Umbilical cord (tissue), 2 donors: ENCODE measurements around the gene SLC3A2. TPM values are rescaled to one million over a fixed set of nuclear protein-coding genes. Genes with fewer than 3 reads are reported as not detected.

Experiments
- DNase-seq: peaks from one replicate; pipeline ENCODE4 v3.0.0-alpha.2; 2015; ENCODE audit warnings: low spot score
- total RNA-seq: library from RNA; depleted of rRNA; stranded (reverse); fragments of >200 nt; gene quantifications from one replicate; pipeline ENCODE4 v1.2.3, GENCODE V29; 2014; ENCODE audit warnings: low replicate concordance; ENCODE audit not compliant: insufficient read depth

SLC3A2 gene
- total RNA-seq, 1 donor from 2014 or later = 77.0 TPM

- DNase-seq = peak; percentile 75
Measured at GRCh38 chr11:62880231-62880802, 379 bp upstream of the SLC3A2 start.

GRCh38 chr11:62881579-62882430 lies 1.1 kb downstream of the SLC3A2 start:
- peak; percentile 99 for DNase-seq

- peak; percentile 16 for DNase-seq
Measured at GRCh38 chr11:62882431-62882749, 1.7 kb downstream of the SLC3A2 start.

- peak; percentile 59 for DNase-seq
Measured at GRCh38 chr11:62882788-62883501, 2.2 kb downstream of the SLC3A2 start.

GRCh38 chr11:62883673-62884072 lies 3.0 kb downstream of the SLC3A2 start:
- no peak for DNase-seq

- no peak for DNase-seq
Measured at GRCh38 chr11:62885137-62885750, 4.5 kb downstream of the SLC3A2 start.

GRCh38 chr11:62888406-62888805 lies 7.7 kb downstream of the SLC3A2 start:
- no peak for DNase-seq

- DNase-seq = no peak
Measured at GRCh38 chr11:62889126-62889483, 8.4 kb downstream of the SLC3A2 start.

- peak; percentile 98 for DNase-seq
Measured at GRCh38 chr11:62889484-62890437, 9.1 kb downstream of the SLC3A2 start.

- DNase-seq = no peak
Measured at GRCh38 chr11:62892077-62892922, 11.6 kb downstream of the SLC3A2 start.

GRCh38 chr11:62895501-62895900 lies 14.8 kb downstream of the SLC3A2 start:
- no peak for DNase-seq

- DNase-seq = no peak
Measured at GRCh38 chr11:62896049-62896448, 15.4 kb downstream of the SLC3A2 start.

- no peak for DNase-seq
Measured at GRCh38 chr11:62897311-62897710, 16.6 kb downstream of the SLC3A2 start.

- no peak for DNase-seq
Measured at GRCh38 chr11:62898027-62898426, 17.3 kb downstream of the SLC3A2 start.

GRCh38 chr11:62902932-62903331 lies 22.2 kb downstream of the SLC3A2 start:
- no peak for DNase-seq

- no peak for DNase-seq
Measured at GRCh38 chr11:62905296-62905695, 24.6 kb downstream of the SLC3A2 start.

- peak; percentile 89 for DNase-seq
Measured at GRCh38 chr11:62905927-62906531, 25.3 kb downstream of the SLC3A2 start.

GRCh38 chr11:62908468-62909072 lies 27.9 kb downstream of the SLC3A2 start:
- no peak for DNase-seq
